H1 (cell line): ENCODE data around the gene OCIAD1. TPM values are rescaled to one million over a fixed set of nuclear protein-coding genes. Genes with fewer than 3 reads are reported as not detected.
A peak's percentile ranks its signal among the peaks of the same experiment; 100 is the strongest.

Experiments used
- FOSL1 ChIP-seq: IDR thresholded peaks from 2 replicates; pipeline ENCODE4 v1.6.1; 2011; ENCODE audit warnings: mild to moderate bottlenecking, low read depth, low read length, moderate library complexity; ENCODE audit not compliant: insufficient read depth
- HDAC6 ChIP-seq: IDR thresholded peaks from one replicate; pipeline ENCODE4 v1.7.1; 2012; ENCODE audit warnings: low read depth, mild to moderate bottlenecking, inconsistent platforms, low read length, moderate library complexity
- JUND ChIP-seq: IDR thresholded peaks from 2 replicates; pipeline ENCODE4 v1.6.1; 2011; ENCODE audit warnings: mild to moderate bottlenecking, improper control_type of control experiment, low read length
- KDM1A ChIP-seq: fragments of 200-600, 300-600 bp; sonication (generic); IDR thresholded peaks from 2 replicates; pipeline ENCODE4 v1.7.1; 2016; ENCODE audit warnings: mild to moderate bottlenecking, low read length, borderline replicate concordance
- KDM4A ChIP-seq: IDR thresholded peaks from one replicate; pipeline ENCODE4 v1.7.1; 2012; ENCODE audit warnings: low read depth, mild to moderate bottlenecking, moderate library complexity, low read length, inconsistent platforms; ENCODE audit not compliant: severe bottlenecking
- MAX ChIP-seq: IDR thresholded peaks from 2 replicates; pipeline ENCODE4 v1.6.1; 2012; ENCODE audit warnings: inconsistent platforms
- PHF8 ChIP-seq: fragments of 200-600 bp; sonication (generic); conservative IDR thresholded peaks from 2 replicates; pipeline ENCODE4 v1.7.1; 2012; ENCODE audit warnings: low read depth, mild to moderate bottlenecking, inconsistent platforms, low read length, moderate library complexity
- POU5F1 ChIP-seq: IDR thresholded peaks from 2 replicates; pipeline ENCODE4 v1.6.1; 2011; ENCODE audit warnings: low read depth, mild to moderate bottlenecking, low read length, moderate library complexity
- RAD21 ChIP-seq, 2 experiments: IDR thresholded peaks in 1 of 2; conservative IDR thresholded peaks in 1 of 2; 2 replicates each; pipeline ENCODE4 v1.6.1; 2011; ENCODE audit warnings: low read depth in 2 of 2, low read length in 2 of 2, improper control_type of control experiment in 1 of 2, inconsistent platforms in 1 of 2, mild to moderate bottlenecking in 1 of 2, moderate library complexity in 1 of 2
- RFX5 ChIP-seq: IDR thresholded peaks from 2 replicates; pipeline ENCODE4 v1.6.1; 2011; ENCODE audit warnings: low read depth, low read length, improper control_type of control experiment, borderline replicate concordance
- RNF2 ChIP-seq: fragments of 200-900, 300-1000 bp; sonication (generic); IDR thresholded peaks from 2 replicates; pipeline ENCODE4 v1.7.1; 2016; ENCODE audit warnings: borderline replicate concordance, low read depth, mild to moderate bottlenecking, antibody characterized with exemption, low read length; ENCODE audit not compliant: poor library complexity, severe bottlenecking; ENCODE audit errors: missing control alignments
- SIRT6 ChIP-seq: IDR thresholded peaks from one replicate; pipeline ENCODE4 v1.7.1; 2012; ENCODE audit warnings: low read length, inconsistent platforms
- SUZ12 ChIP-seq: fragments of 200-600 bp; sonication (generic); IDR thresholded peaks from 2 replicates; pipeline ENCODE4 v1.6.1; 2012; ENCODE audit warnings: mild to moderate bottlenecking, inconsistent platforms, low read length, moderate library complexity, mixed read lengths
- TAF7 ChIP-seq: optimal IDR thresholded peaks from 2 replicates; pipeline ENCODE3; 2011; ENCODE audit warnings: low read depth, mild to moderate bottlenecking, inconsistent platforms, low read length, moderate library complexity, borderline replicate concordance
- TBP ChIP-seq: IDR thresholded peaks from 2 replicates; pipeline ENCODE4 v1.6.1; 2011; ENCODE audit warnings: low read depth, low read length, improper control_type of control experiment
- TCF12 ChIP-seq: IDR thresholded peaks from 2 replicates; pipeline ENCODE4 v1.6.1; 2011; ENCODE audit warnings: low read depth, mild to moderate bottlenecking, low read length
- ZNF274 ChIP-seq: IDR thresholded peaks from 2 replicates; pipeline ENCODE4 v1.7.0; 2012; ENCODE audit warnings: low read length, borderline replicate concordance; ENCODE audit errors: extremely low read depth
- polyA plus RNA-seq, 7 experiments: library from polyadenylated mRNA; depleted of rRNA in 3 of 7; stranded (reverse) in 5 of 7; unstranded in 2 of 7; fragments of >200 nt in 5 of 7; fragments of 200-250 nt in 2 of 7; gene quantifications; 1 replicate in 5 of 7; 2 replicates in 1 of 7; 4 replicates in 1 of 7; pipeline versions ENCODE4 v1.2.1 to v1.2.3, GENCODE V29; 2011 to 2013; ENCODE audit warnings: missing spikeins in 2 of 7, mixed read lengths in 2 of 7
- total RNA-seq: library from RNA; stranded (reverse); fragmentation: NEBNext Ultra II Directional; extraction: Animal tissue kit (Norgen Biotek cat#: 25700); gene quantifications from 2 replicates; pipeline ENCODE4 v1.2.1, GENCODE V29; 2021
- TF ChIP-seq, protein P1 (sequence below): IDR thresholded peaks from 2 replicates; pipeline ENCODE4 v1.6.1; 2011; ENCODE audit warnings: low read length, improper control_type of control experiment
- TF ChIP-seq, protein P2 (sequence below): IDR thresholded peaks from 2 replicates; pipeline ENCODE4 v1.6.1; 2012; ENCODE audit warnings: low read length, inconsistent platforms

OCIAD1 gene
- total and polyA plus RNA-seq, 2 of the 8 experiments (the other 6 are each of a cell fraction or from before 2014, with no cell fraction given), result 79.9 to 163 TPM

GRCh38 chr4:48906206-48907173, 75.6 kb downstream of the OCIAD1 start, which contains the start of gene OCIAD2 (continued):
- TF ChIP-seq RAD21 (IDR thresholded peaks at IDR 0.05 in 1 of 2, conservative IDR thresholded peaks at IDR 0.05 in 1 of 2; ENCODE audit: low read depth in 2 of 2, low read length in 2 of 2) (peak; percentile 10 to 29; a peak in 1 of 4 replicates), ZNF274 (no peak), PHF8 (peak; percentile 78), JUND (no peak), TAF7 (no peak), KDM1A (no peak), POU5F1 (no peak), RNF2 (no peak), RFX5 (no peak), TCF12 (no peak), SUZ12 (no peak), FOSL1 (no peak), TBP (peak; percentile 61; the same call in 1 of the 2 replicates), MAX (peak; percentile 56; the same call in 1 of the 2 replicates), KDM4A (peak; percentile 48), HDAC6 (no peak), SIRT6 (no peak)
- TF ChIP-seq, protein P1, sequence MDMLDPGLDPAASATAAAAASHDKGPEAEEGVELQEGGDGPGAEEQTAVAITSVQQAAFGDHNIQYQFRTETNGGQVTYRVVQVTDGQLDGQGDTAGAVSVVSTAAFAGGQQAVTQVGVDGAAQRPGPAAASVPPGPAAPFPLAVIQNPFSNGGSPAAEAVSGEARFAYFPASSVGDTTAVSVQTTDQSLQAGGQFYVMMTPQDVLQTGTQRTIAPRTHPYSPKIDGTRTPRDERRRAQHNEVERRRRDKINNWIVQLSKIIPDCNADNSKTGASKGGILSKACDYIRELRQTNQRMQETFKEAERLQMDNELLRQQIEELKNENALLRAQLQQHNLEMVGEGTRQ, result peak; percentile 20; the same call in 1 of the 2 replicates
- TF ChIP-seq, protein P2, sequence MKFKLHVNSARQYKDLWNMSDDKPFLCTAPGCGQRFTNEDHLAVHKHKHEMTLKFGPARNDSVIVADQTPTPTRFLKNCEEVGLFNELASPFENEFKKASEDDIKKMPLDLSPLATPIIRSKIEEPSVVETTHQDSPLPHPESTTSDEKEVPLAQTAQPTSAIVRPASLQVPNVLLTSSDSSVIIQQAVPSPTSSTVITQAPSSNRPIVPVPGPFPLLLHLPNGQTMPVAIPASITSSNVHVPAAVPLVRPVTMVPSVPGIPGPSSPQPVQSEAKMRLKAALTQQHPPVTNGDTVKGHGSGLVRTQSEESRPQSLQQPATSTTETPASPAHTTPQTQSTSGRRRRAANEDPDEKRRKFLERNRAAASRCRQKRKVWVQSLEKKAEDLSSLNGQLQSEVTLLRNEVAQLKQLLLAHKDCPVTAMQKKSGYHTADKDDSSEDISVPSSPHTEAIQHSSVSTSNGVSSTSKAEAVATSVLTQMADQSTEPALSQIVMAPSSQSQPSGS, result no peak
